Ishikawa (cell line): Measurements from ENCODE around the gene SLC25A6.

Experiments
- CEBPB ChIP-seq: IDR thresholded peaks from 2 replicates; pipeline ENCODE4 v1.6.1; 2012
- CREB1 ChIP-seq: IDR thresholded peaks from 2 replicates; pipeline ENCODE4 v1.6.1; 2012; ENCODE audit warnings: low read depth
- EGR1 ChIP-seq: IDR thresholded peaks from 2 replicates; pipeline ENCODE4 v1.6.1; 2012
- EP300 ChIP-seq: IDR thresholded peaks from 2 replicates; pipeline ENCODE4 v1.6.1; 2012; ENCODE audit warnings: borderline replicate concordance
- FOXM1 ChIP-seq: IDR thresholded peaks from 2 replicates; pipeline ENCODE4 v1.6.1; 2012; ENCODE audit warnings: low read depth, borderline replicate concordance
- NFIC ChIP-seq: IDR thresholded peaks from 2 replicates; pipeline ENCODE4 v1.6.1; 2012
- RAD21 ChIP-seq: IDR thresholded peaks from 2 replicates; pipeline ENCODE4 v1.6.1; 2012; ENCODE audit warnings: low read depth
- TAF1 ChIP-seq: IDR thresholded peaks from 2 replicates; pipeline ENCODE4 v1.6.1; 2012; ENCODE audit warnings: low read depth, mild to moderate bottlenecking
- TCF12 ChIP-seq: IDR thresholded peaks from 2 replicates; pipeline ENCODE4 v1.6.1; 2012; ENCODE audit warnings: low read depth
- TEAD4 ChIP-seq: IDR thresholded peaks from 2 replicates; pipeline ENCODE4 v1.6.1; 2012
- YY1 ChIP-seq: IDR thresholded peaks from 2 replicates; pipeline ENCODE4 v1.6.1; 2012; ENCODE audit warnings: low read depth
- ZBTB7A ChIP-seq: IDR thresholded peaks from 2 replicates; pipeline ENCODE4 v1.6.1; 2012; ENCODE audit warnings: low read depth
- TF ChIP-seq, protein P1 (sequence below): IDR thresholded peaks from 2 replicates; pipeline ENCODE4 v1.6.1; 2012; ENCODE audit warnings: low read depth, mild to moderate bottlenecking
- TF ChIP-seq, protein P2 (sequence below): IDR thresholded peaks from 2 replicates; pipeline ENCODE4 v1.6.1; 2012
- TF ChIP-seq, protein P3 (sequence below): IDR thresholded peaks from 2 replicates; pipeline ENCODE4 v1.6.1; 2012

Gene SLC25A6

DNA sequence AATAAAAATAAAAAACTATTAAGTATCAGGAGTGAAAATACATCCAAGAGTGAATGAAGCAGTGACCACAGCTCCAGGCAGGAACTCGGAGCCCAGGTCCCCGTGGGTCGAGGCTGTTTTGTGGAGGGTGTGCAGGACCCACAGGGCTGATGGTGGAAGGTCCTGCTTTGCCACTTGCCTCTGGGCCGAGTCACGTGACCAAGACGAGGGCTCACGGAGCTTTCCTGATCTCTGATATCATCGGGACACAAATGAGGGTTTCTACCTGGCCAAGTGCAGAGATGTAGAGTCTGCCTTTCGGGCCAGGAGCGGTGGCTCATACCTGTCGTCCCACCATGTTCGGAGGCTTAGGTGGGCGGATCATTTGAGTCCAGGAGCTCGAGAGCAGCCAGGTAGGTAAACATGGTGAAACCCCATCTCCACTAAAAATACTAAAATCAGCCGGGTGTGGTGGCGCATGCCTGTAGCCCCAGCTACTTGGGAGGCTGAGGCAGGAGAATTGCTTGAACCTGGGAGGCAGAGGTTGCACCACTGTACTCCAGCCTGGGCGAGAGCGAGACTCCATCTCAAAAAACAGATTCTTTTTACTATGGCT lies 7.2 kb downstream of the SLC25A6 start:
- TF ChIP-seq RAD21: no peak
- TF ChIP-seq ZBTB7A: no peak

DNA sequence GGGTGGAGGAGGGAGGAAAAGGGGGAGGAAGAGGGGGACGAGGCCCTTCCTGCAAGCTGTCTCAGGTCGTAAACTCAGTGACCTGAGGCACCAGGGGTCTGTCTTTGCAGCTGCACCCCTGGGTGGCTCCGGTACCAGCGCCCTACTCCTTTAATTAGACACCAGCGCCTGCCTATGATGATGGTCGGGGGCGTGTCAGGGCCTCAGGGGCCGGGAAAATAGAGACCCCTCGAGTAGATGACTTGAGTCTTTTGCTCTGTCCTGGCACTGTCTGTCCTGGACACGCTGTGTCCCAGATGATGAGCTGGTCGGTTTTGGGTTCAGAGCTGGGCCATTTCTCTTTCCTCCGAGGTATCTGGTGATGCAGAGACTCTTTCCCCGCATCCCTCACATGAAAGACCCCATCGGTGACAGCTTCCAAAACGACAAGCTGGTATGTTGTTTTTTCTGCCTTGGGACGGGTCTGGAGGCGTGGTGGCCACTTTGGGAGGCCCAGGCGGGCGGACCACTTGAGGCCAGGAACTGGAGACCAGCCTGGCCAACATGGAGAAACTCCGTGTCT lies 11.2 kb downstream of the SLC25A6 start:
- TF ChIP-seq EGR1 (no peak), EP300 (no peak), NFIC (no peak), FOXM1 (no peak), TAF1 (no peak), TEAD4 (no peak), CEBPB (no peak)
- TF ChIP-seq, protein P1, sequence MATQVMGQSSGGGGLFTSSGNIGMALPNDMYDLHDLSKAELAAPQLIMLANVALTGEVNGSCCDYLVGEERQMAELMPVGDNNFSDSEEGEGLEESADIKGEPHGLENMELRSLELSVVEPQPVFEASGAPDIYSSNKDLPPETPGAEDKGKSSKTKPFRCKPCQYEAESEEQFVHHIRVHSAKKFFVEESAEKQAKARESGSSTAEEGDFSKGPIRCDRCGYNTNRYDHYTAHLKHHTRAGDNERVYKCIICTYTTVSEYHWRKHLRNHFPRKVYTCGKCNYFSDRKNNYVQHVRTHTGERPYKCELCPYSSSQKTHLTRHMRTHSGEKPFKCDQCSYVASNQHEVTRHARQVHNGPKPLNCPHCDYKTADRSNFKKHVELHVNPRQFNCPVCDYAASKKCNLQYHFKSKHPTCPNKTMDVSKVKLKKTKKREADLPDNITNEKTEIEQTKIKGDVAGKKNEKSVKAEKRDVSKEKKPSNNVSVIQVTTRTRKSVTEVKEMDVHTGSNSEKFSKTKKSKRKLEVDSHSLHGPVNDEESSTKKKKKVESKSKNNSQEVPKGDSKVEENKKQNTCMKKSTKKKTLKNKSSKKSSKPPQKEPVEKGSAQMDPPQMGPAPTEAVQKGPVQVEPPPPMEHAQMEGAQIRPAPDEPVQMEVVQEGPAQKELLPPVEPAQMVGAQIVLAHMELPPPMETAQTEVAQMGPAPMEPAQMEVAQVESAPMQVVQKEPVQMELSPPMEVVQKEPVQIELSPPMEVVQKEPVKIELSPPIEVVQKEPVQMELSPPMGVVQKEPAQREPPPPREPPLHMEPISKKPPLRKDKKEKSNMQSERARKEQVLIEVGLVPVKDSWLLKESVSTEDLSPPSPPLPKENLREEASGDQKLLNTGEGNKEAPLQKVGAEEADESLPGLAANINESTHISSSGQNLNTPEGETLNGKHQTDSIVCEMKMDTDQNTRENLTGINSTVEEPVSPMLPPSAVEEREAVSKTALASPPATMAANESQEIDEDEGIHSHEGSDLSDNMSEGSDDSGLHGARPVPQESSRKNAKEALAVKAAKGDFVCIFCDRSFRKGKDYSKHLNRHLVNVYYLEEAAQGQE: no peak
- TF ChIP-seq, protein P2, sequence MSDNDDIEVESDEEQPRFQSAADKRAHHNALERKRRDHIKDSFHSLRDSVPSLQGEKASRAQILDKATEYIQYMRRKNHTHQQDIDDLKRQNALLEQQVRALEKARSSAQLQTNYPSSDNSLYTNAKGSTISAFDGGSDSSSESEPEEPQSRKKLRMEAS: no peak

DNA sequence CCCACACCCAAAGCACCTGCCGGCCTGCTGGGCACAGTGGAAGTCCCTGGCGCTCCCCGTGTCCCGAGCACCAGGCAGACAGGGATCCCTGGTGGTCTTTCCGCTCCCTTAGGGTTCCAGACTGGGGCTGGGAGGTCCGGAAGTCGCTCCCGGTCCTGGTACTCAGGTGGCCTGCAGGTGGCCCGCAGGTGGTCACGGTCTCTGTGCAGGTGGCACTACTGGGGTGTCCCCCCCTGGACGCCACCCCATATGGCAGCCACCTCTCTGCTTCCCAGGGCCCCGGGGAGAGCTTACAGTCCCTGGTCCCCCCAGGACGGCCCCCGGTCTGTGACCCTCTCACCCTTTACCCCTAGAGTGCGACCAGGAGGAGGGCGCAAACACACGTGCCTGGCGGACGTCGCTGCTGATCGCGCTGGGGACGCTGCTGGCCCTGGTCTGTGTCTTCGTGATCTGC lies 13.6 kb downstream of the SLC25A6 start:
- no peak for TF ChIP-seq EP300
- TF ChIP-seq, protein P2: no peak
- TF ChIP-seq, protein P3, sequence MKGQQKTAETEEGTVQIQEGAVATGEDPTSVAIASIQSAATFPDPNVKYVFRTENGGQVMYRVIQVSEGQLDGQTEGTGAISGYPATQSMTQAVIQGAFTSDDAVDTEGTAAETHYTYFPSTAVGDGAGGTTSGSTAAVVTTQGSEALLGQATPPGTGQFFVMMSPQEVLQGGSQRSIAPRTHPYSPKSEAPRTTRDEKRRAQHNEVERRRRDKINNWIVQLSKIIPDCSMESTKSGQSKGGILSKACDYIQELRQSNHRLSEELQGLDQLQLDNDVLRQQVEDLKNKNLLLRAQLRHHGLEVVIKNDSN: no peak
- no peak for TF ChIP-seq CEBPB
- no peak for TF ChIP-seq NFIC
- TF ChIP-seq EGR1: no peak
- TF ChIP-seq CREB1: no peak
- TF ChIP-seq TAF1: no peak

DNA sequence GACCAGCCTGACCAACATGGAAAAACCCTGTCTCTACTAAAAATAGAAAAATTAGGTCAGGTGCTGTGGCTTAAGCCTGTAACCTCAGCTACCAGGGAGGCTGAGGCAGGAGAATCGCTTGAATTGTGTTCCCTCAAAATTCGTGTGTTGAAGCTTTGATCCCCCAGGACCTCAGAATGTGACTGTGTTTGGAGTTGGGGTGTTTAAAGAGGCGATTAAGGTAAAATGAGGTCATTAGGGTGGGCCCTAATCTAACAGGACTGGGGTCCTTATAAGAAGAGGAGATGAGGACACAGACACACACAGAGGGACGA lies 23.6 kb downstream of the SLC25A6 start:
- TF ChIP-seq EP300 (no peak), CEBPB (no peak), RAD21 (no peak), CREB1 (no peak), YY1 (no peak), TCF12 (no peak), TEAD4 (no peak), FOXM1 (no peak), ZBTB7A (no peak), EGR1 (no peak), TAF1 (no peak), NFIC (no peak)
- TF ChIP-seq, protein P3: no peak
- TF ChIP-seq, protein P1: no peak
- TF ChIP-seq, protein P2: no peak

DNA sequence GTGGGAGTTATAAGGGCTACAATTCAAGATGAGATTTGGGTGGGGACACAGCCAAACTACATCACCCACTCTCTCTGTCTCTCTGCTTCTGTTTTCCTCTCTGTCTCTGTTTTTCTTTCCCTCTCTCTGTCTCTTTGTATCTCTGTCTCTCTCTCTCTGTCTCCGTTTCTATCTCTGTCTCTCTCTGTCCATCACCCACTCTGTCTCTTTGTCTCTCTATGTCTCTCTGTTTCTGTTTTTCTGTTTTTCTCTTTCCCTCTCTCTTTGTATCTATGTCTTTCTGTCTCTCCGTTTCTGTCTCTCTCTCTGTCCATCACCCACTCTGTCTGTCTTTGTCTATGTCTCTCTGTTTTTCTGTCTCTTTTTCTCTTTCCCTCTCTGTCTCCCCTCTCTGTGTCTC lies 30.0 kb downstream of the SLC25A6 start:
- no peak for TF ChIP-seq RAD21
- no peak for TF ChIP-seq TCF12
- TF ChIP-seq EP300: no peak
- TF ChIP-seq TAF1: no peak
- TF ChIP-seq, protein P2: no peak
- TF ChIP-seq CEBPB: no peak
- no peak for TF ChIP-seq ZBTB7A
- no peak for TF ChIP-seq EGR1
- no peak for TF ChIP-seq CREB1
- no peak for TF ChIP-seq TEAD4
- TF ChIP-seq, protein P3: no peak
- TF ChIP-seq YY1: no peak
- TF ChIP-seq FOXM1: no peak
- no peak for TF ChIP-seq NFIC
- TF ChIP-seq, protein P1: no peak
